CD14-positive monocyte (primary cell): ENCODE measurements around the gene IL13RA2. TPM values are rescaled to one million over a fixed set of nuclear protein-coding genes. Genes with fewer than 3 reads are reported as not detected.

Experiments used
- DNase-seq, 3 donors: peaks; one replicate each; pipeline ENCODE4 v3.0.0-alpha.2; 2011 to 2022
- H2AFZ ChIP-seq: 2 replicates; pipeline ENCODE4 v1.6.0; 2012; ENCODE audit warnings: mild to moderate bottlenecking, low read depth, low read length, inconsistent platforms; ENCODE audit not compliant: insufficient read depth, poor library complexity, severe bottlenecking
- H3K27ac ChIP-seq, 2 donors: 1 replicate in 1 of 2; 2 replicates in 1 of 2; pipeline ENCODE4 v1.5.1; 2012 to 2013; ENCODE audit warnings: low read length in 2 of 2, control low read depth in 1 of 2, inconsistent platforms in 1 of 2, low read depth in 1 of 2, mild to moderate bottlenecking in 1 of 2
- H3K27me3 ChIP-seq, 2 donors: one replicate each; pipeline versions ENCODE4 v1.6.0 to v1.6.1; 2011 to 2013; ENCODE audit warnings: low read length in 2 of 2; ENCODE audit not compliant: control insufficient read depth in 2 of 2, insufficient read depth in 2 of 2
- H3K36me3 ChIP-seq, 2 donors: replicated peaks in 1 of 2; 1 replicate in 1 of 2; 2 replicates in 1 of 2; pipeline versions ENCODE4 v1.5.1 to v1.6.1; 2012 to 2013; ENCODE audit warnings: low read length in 2 of 2, control low read depth in 1 of 2, inconsistent platforms in 1 of 2, mild to moderate bottlenecking in 1 of 2; ENCODE audit not compliant: insufficient read depth in 2 of 2, control insufficient read depth in 1 of 2
- H3K4me1 ChIP-seq, 2 donors: 1 replicate in 1 of 2; 2 replicates in 1 of 2; pipeline versions ENCODE4 v1.5.1 to v1.6.1; 2012 to 2013; ENCODE audit warnings: low read length in 2 of 2, control low read depth in 1 of 2, inconsistent platforms in 1 of 2, mild to moderate bottlenecking in 1 of 2, moderate library complexity in 1 of 2; ENCODE audit not compliant: insufficient read depth in 2 of 2, control insufficient read depth in 1 of 2
- H3K4me2 ChIP-seq: replicated peaks from 2 replicates; pipeline ENCODE3; 2012; ENCODE audit warnings: low read length, moderate library complexity, mild to moderate bottlenecking; ENCODE audit not compliant: poor library complexity, severe bottlenecking; ENCODE audit errors: extremely low read depth
- H3K4me3 ChIP-seq, 3 experiments: fragments of 200-600 bp in 1 of 3; sonication (generic) in 1 of 3; replicated peaks in 1 of 3; 1 replicate in 2 of 3; 2 replicates in 1 of 3; pipeline ENCODE4 v1.5.1; 2011 to 2013; ENCODE audit warnings: low read length in 3 of 3, mild to moderate bottlenecking in 3 of 3, control low read depth in 2 of 3, low read depth in 2 of 3, inconsistent platforms in 1 of 3, moderate library complexity in 1 of 3
- H3K79me2 ChIP-seq: 2 replicates; pipeline ENCODE4 v1.6.0; 2012; ENCODE audit warnings: mild to moderate bottlenecking, control low read depth, inconsistent platforms, low read length, moderate library complexity; ENCODE audit not compliant: insufficient read depth
- H3K9ac ChIP-seq: 2 replicates; pipeline ENCODE4 v1.6.0; 2017; ENCODE audit warnings: low read length, mild to moderate bottlenecking; ENCODE audit not compliant: insufficient read depth, poor library complexity, severe bottlenecking
- H3K9me3 ChIP-seq, 2 donors: replicated peaks in 1 of 2; 1 replicate in 1 of 2; 2 replicates in 1 of 2; pipeline versions ENCODE4 v1.5.1 to v1.6.1; 2012 to 2013; ENCODE audit warnings: low read length in 2 of 2, control low read depth in 1 of 2; ENCODE audit not compliant: control insufficient read depth in 1 of 2, insufficient read depth in 1 of 2
- H4K20me1 ChIP-seq: 2 replicates; pipeline ENCODE4 v1.6.0; 2012; ENCODE audit warnings: mild to moderate bottlenecking, low read length, control low read depth, moderate library complexity; ENCODE audit not compliant: insufficient read depth
- H3K27ac Mint-ChIP-seq, 7 donors: one replicate each; pipeline ENCODE4 v1.8.0; 2020; ENCODE audit warnings: mild to moderate bottlenecking in 7 of 7, mixed read lengths in 7 of 7, moderate library complexity in 6 of 7, inconsistent platforms in 2 of 7
- H3K27me3 Mint-ChIP-seq, 3 donors: one replicate each; pipeline ENCODE4 v1.8.0; 2021 to 2022; ENCODE audit warnings: low read depth in 3 of 3, mild to moderate bottlenecking in 3 of 3, mixed read lengths in 3 of 3, moderate library complexity in 3 of 3, inconsistent platforms in 1 of 3
- H3K36me3 Mint-ChIP-seq, 2 donors: one replicate each; pipeline ENCODE4 v1.8.0; 2020; ENCODE audit warnings: mixed read lengths in 2 of 2, inconsistent platforms in 1 of 2, mild to moderate bottlenecking in 1 of 2
- H3K4me1 Mint-ChIP-seq: one replicate; pipeline ENCODE4 v1.8.0; 2020; ENCODE audit warnings: mild to moderate bottlenecking, mixed read lengths
- H3K4me3 Mint-ChIP-seq, 2 donors: one replicate each; pipeline ENCODE4 v1.8.0; 2020; ENCODE audit warnings: mild to moderate bottlenecking in 2 of 2, mixed read lengths in 2 of 2, moderate library complexity in 1 of 2
- H3K9me3 Mint-ChIP-seq, 7 donors: one replicate each; pipeline ENCODE4 v1.8.0; 2020 to 2022; ENCODE audit warnings: mixed read lengths in 7 of 7, mild to moderate bottlenecking in 6 of 7, moderate library complexity in 6 of 7, inconsistent platforms in 2 of 7
- CTCF ChIP-seq: fragments of 200-600 bp; IDR thresholded peaks from one replicate; pipeline ENCODE4 v1.8.0; 2022; ENCODE audit warnings: antibody characterized with exemption, mild to moderate bottlenecking
- WGBS: methylation state at CpG from one replicate; pipeline ENCODE4 v1.1.5; 2013; ENCODE audit warnings: missing lambda C conversion rate; ENCODE audit not compliant: insufficient coverage; 5-methylcytosine and 5-hydroxymethylcytosine counted together
- intact Hi-C, 2 donors: fragments of 100-400 bp; cut with micrococcal nuclease; formaldehyde crosslinking; loops; one replicate each; pipeline versions ENCODE4 v1.15.0 to v1.15.1; 2023
- polyA plus RNA-seq, 3 donors: library from polyadenylated mRNA; depleted of rRNA in 1 of 3; unstranded in 2 of 3; stranded (reverse) in 1 of 3; fragments of 300-500 nt in 2 of 3; fragments of >200 nt in 1 of 3; fragmentation: Illumina TruSeq in 2 of 3; gene quantifications; 1 replicate in 2 of 3; 2 replicates in 1 of 3; pipeline ENCODE4 v1.2.3, GENCODE V29; 2012 to 2021

IL13RA2 gene
- polyA plus RNA-seq, 3 donors, result not detected

- Histone ChIP-seq H4K20me1 (no peaks in the 10 kb centered on the region), H3K27ac (no peak overlapping the region), H3K4me3 (no peak overlapping the region), H3K4me2 (no peak overlapping the region), H3K79me2 (no peaks in the 10 kb centered on the region), H3K9ac (no peak overlapping the region), H3K27me3 (no peaks in the 10 kb centered on the region), H3K9me3 (no peaks in the 10 kb centered on the region), H3K36me3 (no peaks in the 10 kb centered on the region), H3K4me1 (no peaks in the 10 kb centered on the region), H2AFZ (no peak overlapping the region)
- no peaks in the 10 kb centered on the region for H3K4me1 Mint-ChIP-seq
- H3K27ac Mint-ChIP-seq, result no peak overlapping the region
- intact Hi-C loops, result no loop called here
- no peaks in the 10 kb centered on the region for H3K36me3 Mint-ChIP-seq
- no peak overlapping the region for H3K4me3 Mint-ChIP-seq
- H3K27me3 Mint-ChIP-seq, result no peaks in the 10 kb centered on the region
- peaks cover 0 to 4% (median 2%) of the 10 kb centered on the region in 7 donors for H3K9me3 Mint-ChIP-seq
- no peak for TF ChIP-seq CTCF
- DNase-seq, result no peak
- no CpG with 5 or more reads among the region's 6 CpGs for WGBS
Measured at GRCh38 chrX:114999906-115000305, 17.5 kb downstream of the IL13RA2 start.

GRCh38 chrX:114997779-114998178 lies 19.6 kb downstream of the IL13RA2 start:
- H3K27me3 Mint-ChIP-seq, result no peaks in the 10 kb centered on the region
- no peaks in the 10 kb centered on the region for H3K36me3 Mint-ChIP-seq
- 86% methylated on average over 1 of the region's 2 CpGs for WGBS

More at GRCh38 chrX:114997779-114998178, 19.6 kb downstream of the IL13RA2 start:
- Histone ChIP-seq H3K4me2 (no peak overlapping the region), H3K9me3 (no peaks in the 10 kb centered on the region), H3K27ac (no peak overlapping the region), H3K36me3 (no peaks in the 10 kb centered on the region), H3K79me2 (no peaks in the 10 kb centered on the region), H3K27me3 (no peaks in the 10 kb centered on the region), H2AFZ (no peak overlapping the region), H3K9ac (no peak overlapping the region), H3K4me1 (no peaks in the 10 kb centered on the region), H4K20me1 (no peaks in the 10 kb centered on the region), H3K4me3 (no peak overlapping the region)
- TF ChIP-seq CTCF, result no peak
- no peak for DNase-seq
- no peaks in the 10 kb centered on the region for H3K4me1 Mint-ChIP-seq
- H3K27ac Mint-ChIP-seq, result no peak overlapping the region
- H3K9me3 Mint-ChIP-seq, result peaks cover 0 to 7% (median 2%) of the 10 kb centered on the region in 7 donors
- intact Hi-C loops, result no loop called here
- no peak overlapping the region for H3K4me3 Mint-ChIP-seq
